ENCODE measurements around the gene F2RL3.

Gene F2RL3

DNA sequence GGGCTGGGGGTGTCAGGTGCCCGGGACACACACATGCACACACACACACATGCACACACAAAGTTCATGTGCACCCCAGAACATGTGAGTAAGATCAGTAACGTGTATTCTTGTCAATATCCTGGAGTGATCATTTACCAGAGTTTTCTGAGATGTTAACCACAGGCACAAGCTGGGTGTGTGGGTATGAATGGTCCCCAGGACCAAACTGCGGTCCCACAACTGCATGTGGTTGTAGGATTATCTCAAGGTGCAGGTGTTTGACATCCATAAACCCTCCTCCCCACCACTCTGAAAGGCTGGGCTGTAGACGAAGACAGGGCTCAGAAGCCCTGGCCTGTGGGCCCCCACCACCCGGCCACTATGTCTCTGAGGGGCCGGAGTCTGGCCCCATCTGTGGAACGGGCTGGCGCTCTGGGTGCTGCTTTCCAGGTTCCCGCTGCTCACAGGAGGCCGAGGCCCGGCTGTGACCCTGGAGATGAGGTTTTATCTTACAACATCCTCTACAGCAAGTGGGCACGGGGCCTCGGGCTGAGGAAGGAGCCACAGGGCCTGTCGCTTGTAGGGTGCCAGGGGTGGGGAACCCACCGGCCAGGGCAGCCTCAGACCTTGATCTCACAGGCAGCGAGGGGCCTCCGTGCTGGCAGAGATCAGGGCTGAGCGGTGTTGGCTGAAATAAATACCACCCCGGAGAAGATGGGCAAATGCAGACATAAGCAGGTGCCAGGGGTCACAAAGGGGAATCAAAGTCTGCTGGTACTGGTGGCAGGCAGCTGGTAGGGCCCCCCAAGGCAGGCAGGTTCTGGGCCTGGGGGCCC, 4.3 kb downstream of the F2RL3 start:
- DNase-seq (ENCODE audit: low read depth in 2 of 2, low spot score in 1 of 2): no peak

DNA sequence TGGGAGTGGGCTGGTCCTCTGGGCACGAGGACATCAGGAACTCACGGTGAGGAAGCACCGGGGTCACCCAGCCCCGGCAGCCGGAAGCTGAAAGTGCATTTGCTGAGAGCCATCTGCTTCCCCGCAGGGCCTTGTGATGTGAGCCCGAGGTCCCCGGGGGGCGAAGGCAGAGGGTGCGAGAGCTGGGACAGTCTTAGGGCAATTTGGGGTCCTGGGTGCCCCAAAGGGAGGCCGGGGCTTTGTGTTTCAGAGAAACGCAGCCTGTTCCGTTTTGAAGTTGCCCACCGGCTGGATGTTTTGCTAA, 4.8 kb downstream of the F2RL3 start:
- DNase-seq (ENCODE audit: low read depth in 2 of 2, low spot score in 1 of 2): no peak

DNA sequence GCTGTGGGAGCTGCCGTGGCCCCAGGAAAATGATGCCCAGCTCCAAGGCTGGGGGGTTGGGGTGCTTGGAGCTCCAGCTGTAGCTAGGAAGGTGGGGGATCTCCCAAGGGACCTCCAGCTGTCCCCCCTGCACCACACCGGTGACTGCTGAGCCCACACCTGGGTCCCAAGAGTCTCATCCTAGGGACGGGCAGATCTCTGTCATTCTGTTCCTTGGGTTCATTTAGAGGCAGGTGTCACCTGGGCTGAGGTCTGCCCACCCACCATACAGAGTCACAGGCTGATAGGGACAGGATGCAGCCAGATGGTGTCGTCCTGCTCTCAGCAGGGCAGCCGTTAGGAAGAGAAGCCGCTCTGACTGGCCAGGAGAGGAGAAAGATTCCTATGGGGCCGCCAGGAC, 5.3 kb downstream of the F2RL3 start:
- no peak for DNase-seq (ENCODE audit: low read depth in 2 of 2, low spot score in 1 of 2)

DNA sequence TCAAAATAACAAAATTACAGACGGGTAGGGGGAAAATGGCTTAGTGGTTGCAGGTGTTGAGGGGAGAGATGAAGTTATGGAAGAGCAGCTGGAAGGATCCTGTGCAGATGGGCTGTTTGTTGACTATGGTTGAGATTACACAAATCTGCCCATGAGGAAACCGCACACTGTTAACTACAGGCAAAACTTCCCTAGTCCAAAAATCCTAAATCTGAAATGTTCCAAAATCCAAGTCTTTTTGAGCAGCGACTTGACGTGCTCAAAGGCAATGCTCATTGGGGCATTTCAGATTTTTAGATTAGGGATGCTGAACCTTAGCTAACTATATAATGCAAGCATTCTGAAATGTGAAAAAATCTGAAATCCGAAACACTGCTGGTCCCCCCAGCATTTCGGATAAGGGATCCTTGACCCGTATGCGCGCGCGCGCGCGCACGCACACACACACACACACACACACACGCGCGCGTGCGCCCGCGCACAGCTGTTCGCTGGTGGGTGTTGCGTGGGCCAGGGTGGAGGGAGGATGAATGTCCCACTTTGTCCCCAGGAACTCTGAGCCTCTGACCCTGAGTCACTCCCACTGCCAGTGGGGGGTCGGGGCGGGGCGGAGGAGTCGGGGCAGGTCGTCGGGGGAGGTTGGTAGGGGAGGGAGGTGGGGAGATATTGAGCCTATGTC, 6.8 kb downstream of the F2RL3 start:
- DNase-seq (ENCODE audit: low read depth in 2 of 2, low spot score in 1 of 2): no peak

DNA sequence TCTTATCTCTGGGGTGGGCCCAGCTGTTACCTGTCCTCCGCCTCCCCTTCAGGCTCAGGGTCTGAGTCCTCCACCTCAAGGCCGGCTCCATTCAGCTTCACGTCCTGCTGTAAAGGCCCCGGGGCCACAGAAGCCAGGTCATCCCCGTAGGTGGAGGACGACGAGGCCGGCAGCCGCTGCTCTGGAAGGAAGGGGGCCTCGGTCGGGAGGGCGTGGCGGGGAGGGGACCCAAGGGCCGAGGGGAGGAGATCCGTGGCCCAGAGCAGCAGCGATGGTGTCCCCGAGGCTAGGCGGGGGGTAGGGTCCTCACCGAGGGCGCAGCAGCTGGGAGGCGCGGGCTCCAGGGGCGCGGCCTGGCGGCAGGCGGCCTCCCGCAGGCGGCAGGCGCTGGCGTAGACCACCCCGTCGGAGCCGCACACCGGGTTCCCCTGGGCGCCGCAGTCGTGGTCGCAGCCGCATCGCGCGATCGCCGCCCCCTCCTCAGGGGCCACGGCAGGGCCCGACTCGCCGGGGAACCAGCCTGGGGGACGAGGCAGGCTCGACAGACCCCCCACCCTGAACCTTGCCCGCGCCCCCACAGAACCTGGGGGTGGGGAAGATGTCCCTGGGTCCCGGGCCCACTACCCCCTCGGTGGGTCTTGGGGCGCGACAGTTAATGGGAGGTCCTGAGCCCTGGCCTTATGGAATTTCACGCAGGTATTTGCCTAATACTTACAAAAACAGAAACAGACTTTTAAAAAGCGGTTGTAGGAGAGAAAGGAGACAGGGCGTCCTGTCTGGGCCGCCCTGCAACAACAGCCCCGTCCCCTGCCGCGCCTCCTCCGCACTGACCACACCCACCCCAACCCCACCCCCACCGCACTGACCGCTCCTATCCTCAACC, 7.6 kb downstream of the F2RL3 start:
- DNase-seq (ENCODE audit: low read depth in 2 of 2, low spot score in 1 of 2): no peak

DNA sequence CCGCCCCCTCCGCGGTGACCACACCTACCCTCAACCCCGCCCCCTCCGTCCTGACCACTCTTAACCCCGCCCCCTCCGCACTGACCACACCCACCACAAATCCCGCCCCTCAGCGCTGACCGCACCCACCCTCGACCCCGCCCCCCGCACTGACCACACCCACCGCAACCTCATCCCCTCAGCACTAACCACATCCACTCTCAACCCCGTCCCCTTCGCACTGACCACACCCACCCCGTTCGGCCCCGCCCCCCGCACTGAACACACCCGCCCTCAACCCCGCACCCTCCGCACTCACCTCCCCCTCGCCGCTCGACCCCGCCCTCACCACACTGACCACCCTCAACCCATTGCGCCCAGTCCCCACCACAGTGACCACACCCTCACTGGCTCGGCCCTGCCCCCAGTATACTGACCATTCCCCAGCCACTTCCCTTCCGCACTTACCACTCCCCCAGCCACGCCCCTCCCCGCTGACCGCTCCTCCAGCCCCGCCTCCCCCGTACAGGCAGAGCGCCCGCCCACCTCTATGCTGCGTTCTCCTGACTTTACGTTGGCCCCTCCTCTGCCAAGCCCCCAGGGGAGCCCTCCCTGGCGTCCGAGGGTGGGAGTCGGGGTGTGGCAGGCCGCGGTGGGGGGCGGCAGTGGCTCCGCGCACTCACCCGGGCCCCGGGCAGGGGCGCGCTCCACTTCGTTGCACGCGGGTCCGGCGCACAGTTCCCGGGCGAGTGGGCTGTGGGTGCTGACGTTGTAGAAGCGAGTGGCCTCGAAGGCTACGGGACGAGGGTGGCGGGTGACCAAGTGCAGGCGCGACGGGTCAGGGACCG, 8.4 kb downstream of the F2RL3 start:
- peak; percentile 34 to 35 for DNase-seq (ENCODE audit: low read depth in 2 of 2, low spot score in 1 of 2)

DNA sequence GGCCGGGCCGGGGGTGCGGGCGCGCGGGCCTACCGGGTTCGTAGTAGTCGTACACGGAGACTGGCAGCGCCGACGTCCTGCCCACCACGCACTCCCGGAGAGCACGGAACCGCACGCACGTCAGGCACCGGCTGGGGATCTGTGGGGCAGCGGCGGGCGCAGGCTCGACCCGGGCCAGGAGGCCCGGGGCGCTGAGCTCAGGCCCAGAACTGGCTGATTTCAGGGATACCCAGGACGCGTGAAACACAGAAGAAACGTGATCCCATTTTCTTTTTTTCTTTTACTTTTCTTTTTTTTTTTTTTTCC, 9.0 kb downstream of the F2RL3 start:
- no peak for DNase-seq (ENCODE audit: low read depth in 2 of 2, low spot score in 1 of 2)

DNA sequence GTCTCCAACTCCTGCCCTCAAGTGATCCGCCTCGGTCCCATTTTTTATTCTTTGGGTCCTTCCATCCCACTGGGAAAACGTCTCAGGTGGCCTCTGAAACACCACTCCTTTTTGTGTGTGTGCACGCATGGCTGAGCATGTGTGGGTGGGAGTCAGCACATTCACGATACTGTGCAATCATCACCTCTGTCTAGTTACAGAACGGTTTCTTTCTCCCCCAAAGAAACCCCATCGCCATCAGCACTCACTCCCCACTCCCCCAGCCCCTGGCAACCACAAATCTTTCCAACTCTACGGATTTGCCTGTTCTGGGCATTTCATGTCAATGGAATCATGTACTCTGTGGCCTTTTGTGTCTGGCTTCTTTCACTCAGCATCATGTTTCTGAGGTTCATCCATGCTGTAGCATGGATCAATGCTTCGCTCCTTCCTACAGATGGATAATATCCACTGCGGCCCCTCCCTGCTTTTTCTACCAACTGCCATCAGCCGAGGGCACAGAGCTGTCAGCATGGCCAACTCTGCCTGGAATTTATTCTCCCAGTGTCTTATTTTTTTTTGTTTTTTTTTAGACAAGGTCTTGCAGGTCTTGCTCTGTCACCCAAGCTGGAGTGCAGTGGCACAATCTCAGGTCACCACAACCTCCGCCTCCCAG, 9.7 kb downstream of the F2RL3 start:
- no peak for DNase-seq (ENCODE audit: low read depth in 2 of 2, low spot score in 1 of 2)

DNA sequence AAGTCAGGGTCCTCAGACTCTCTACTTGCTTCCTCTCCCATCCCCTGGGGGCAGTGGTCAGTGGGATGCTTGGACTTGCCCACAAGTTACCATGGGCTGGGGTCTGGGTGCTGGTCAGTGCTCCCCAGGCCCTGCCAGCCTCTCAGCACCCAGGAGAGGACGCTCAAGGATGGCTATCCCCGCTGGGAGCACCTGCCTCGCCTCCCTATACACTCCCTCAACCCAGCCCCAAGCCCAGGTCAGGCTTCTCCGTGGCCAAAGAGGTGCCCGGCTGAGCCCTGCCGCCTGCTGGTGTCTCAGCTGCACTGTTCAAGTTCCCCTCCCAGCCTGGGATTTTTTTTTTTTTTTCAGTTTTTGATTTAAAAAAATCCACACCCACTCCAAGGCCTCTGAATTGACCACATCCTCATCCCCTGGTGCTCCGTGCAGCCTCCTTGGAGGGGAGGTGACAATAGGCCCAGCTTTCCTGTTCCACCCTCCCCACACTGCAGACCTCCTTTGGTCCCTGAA, 10.8 kb downstream of the F2RL3 start:
- no peak for DNase-seq (ENCODE audit: low read depth in 2 of 2, low spot score in 1 of 2)

DNA sequence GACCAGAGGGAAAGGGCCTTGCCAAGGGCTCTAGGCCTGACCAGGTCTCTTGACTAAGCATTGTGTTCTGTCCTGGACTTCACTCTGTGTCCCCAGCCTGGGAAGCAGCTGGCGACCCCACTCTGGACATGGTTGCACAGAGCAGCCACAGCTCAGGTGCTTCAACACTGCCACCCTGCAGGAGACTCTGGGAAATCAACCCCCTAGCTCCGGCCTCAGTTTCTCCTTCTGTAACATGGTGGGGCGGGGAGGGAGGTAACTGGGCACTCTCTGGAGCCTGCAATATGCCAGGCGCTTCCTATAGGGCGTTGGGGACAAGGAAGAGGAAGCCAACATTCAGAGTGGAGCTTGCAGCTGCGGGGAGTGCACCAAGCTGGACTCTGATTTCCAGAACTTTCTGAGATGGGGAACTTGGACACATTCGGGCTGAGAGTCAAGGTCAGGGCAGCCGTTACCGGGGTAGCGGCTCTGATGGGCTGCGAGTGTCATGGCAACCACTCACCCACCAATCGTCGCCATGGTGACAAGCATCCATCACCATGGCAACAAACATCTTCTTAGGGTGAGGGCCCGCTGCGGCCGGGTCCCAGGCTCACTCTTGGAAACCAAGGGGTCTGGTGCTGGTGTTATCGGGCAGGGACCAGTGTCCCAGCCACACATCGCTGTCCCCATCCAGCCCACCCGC, 12.8 kb downstream of the F2RL3 start:
- DNase-seq (ENCODE audit: low read depth in 2 of 2, low spot score in 1 of 2): no peak

DNA sequence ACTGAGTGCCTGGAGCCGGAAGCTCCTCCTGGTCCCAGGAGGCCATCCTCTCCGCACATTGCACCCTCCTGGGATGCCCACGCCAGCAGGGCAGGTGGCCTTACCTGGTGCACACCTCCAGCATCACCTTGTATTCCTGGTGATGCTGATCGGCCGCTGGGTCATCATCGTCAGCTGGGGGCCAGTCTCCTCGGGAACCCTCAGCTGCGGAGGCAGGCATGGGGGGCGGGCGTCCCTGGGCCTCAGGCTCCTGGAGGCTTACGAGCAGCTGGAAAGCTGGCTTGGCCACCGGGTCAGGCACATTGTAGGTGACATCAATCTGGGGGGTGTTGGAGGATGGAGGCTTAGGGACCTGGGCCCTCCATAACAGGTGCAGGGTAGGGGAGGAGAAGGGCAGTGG, 13.7 kb downstream of the F2RL3 start:
- DNase-seq (ENCODE audit: low read depth in 2 of 2, low spot score in 1 of 2): no peak

DNA sequence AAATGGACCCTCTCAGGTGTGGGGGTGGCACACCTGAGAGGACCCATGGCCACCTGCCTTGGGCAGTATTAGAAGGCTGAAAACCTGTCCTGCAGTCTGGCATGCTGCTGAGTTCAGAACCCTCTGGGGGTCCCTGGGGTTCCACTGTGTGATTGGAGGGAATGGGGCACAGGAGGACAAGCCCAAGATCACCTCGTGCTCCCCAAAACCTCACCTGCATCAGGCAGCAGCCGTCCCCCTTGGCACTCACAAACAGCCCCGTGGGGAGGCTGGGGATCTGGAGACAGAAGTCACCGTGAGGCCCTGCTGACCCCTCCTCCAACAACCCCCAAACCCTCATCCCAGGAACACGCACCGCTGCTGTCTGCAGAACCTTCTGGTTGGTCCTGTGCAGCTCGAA, 14.5 kb downstream of the F2RL3 start:
- no peak for DNase-seq (ENCODE audit: low read depth in 2 of 2, low spot score in 1 of 2)

DNA sequence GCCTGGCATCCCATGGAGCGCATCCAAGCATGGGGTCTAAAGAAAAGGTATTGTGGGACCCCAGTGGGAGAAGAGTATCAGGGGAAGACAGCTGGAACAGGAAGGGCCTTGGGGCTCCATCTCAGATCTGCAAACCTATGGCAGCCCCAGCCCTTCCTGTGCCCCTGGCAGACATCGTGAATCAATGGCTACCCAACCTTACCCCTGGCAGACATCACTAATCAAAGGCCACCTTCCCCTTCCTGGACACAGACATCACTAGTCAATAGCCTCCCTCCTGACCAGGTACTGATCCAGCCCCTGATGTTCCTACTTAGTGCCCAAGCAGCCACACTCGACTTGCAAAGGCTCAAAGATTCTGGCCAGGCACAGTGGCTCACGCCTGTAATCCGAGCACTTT, 15.8 kb downstream of the F2RL3 start:
- no peak for DNase-seq (ENCODE audit: low read depth in 2 of 2, low spot score in 1 of 2)

DNA sequence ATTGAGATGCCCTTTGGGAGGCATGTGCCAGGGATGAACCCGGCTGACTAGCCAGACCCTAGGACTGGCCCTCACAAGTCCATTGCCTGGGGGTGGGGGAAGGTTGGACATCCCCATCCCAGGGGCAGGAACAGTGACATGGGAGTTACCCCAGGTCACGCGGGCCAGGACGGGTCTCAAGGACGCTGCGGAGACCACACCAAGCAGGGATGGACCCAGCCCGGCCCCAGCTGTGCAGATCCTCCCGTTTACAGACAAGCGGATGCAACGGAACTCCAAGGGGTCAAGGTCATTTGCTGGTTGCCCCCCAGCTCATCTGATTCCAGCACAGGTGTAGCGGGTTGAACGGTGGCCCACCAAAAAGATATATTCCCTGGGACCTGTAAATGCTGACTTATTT, 20.0 kb downstream of the F2RL3 start:
- no peak for DNase-seq (ENCODE audit: low read depth in 2 of 2, low spot score in 1 of 2)

DNA sequence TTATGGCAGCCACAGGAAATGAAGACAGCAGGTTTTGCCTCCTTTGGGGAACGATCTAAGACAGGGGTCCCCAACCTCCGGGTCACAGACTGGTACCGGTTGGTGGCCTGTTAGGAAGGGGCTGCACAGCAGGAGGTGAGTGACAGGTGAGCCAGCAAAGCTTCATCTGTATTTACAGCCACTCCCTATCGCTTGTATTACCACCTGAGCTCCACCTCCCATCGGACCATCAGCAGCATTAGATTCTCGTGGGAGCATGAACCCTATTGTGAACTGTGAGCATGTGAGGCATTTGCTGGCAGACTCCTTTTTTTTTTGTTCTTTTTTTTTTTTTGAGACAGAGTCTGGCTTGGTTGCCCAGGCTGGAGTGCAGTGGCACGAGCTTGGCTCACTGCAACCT, 22.2 kb downstream of the F2RL3 start:
- DNase-seq (ENCODE audit: low read depth in 2 of 2, low spot score in 1 of 2): no peak

DNA sequence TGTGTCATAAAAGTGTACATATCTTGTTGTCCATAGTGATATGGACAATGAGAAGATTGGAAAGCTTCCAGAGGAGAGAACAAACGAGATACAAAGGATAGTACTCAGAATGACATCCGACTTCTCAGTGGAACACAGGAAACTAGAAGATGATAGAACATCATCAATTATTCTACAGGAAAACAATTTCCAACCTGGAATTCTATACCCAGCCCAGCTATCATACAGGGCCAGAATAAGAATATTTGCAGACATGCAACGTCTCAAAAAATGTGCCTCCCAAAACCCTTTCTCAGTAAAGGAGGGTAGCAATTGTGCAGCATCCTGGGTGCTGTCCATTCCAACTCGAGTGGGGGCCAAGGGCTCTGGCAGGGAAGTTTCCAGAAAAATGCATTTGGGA, 24.0 kb downstream of the F2RL3 start:
- no peak for DNase-seq (ENCODE audit: low read depth in 2 of 2, low spot score in 1 of 2)

DNA sequence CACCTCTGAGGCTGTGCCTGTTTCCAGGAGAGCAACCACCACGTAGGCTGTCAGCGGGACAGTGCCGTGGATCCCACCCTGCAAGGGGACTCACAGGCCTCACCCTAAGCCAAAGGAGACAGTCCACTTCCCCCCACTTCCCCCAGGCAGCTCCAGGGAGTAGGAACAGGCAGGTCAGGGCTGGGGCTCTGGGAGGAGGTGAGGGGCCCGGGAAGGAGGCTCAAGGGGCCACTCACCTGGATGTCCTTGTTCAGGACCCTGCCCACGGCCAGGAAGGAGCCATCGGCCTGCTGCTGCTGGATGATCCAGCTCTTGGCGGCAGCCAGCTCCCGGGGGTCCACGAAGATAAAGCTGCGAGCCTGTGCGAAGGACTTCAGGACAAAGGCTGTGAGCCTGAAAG, 25.6 kb downstream of the F2RL3 start:
- no peak for DNase-seq (ENCODE audit: low read depth in 2 of 2, low spot score in 1 of 2)

DNA sequence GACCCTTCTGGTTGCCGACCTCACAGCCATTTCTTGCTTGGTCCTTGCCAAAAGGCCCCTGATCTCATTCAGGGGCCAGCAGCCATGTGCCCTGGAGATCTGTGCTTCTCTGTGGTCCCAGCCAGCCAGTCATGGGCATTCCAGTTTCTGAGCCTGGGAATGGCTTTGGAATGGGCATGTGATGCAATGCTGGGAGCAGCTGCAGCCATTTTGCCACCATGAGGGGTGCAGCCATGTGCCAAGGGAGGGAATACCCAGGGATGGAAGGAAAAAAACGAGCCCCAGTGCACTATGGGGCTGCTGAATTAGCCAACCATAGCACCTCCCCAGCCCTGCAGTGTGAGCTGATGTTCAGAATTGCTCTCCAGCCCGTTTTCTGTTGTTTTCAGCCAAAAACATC, 26.3 kb downstream of the F2RL3 start:
- DNase-seq (ENCODE audit: low read depth in 2 of 2, low spot score in 1 of 2): no peak

DNA sequence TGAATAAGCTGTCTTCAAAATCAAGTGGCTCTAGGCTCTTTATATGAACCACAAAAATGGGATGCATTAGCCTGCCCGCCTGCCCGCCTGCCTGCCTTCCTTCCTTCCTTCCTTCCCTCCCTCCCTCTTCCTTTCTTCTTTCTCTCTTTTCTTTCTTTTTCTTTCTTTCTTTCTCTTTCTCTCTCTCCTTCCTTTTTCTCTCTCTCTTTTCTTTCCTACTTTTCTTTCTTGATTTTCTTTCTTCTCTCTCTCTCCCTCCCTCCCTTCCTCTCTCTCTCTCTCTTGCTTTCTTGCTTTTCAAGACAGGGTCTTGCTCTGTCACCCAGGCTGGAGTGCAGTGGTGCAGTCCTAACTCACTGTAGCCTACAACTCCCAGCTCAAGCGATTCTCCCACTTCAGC, 26.9 kb downstream of the F2RL3 start:
- DNase-seq (ENCODE audit: low read depth in 2 of 2, low spot score in 1 of 2): no peak

DNA sequence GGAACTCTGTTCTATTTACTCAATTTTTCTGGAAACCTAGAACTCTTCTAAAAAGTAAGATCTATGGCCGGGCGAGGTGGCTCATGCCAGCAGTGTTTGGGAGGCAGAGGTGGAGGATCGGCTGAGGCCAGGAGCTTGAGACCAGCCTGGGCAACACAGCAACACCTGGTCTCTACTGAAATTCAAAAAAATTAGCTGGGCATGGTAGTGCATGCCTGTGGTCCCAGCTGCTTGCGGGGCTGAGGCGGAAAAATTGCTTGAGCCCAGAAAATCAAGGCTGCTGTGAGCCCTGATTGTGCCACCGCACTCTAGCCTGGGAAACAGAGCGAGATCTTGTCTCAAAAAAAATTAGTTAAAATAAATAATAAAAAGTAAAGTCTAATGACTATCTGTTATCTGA, 28.6 kb downstream of the F2RL3 start:
- no peak for DNase-seq (ENCODE audit: low read depth in 2 of 2, low spot score in 1 of 2)
